AG09309 (cell line): ENCODE measurements around the gene STC2.

ENCODE experiments used
- DNase-seq: peaks from one replicate; pipeline ENCODE4 v3.0.0-alpha.2; 2010; ENCODE audit warnings: low read depth
- H3K4me3 ChIP-seq: 2 replicates; pipeline ENCODE4 v1.5.1; 2011; ENCODE audit warnings: mild to moderate bottlenecking, low read depth, low read length, moderate library complexity; ENCODE audit not compliant: control insufficient read depth
- CTCF ChIP-seq: IDR thresholded peaks from 2 replicates; pipeline ENCODE4 v1.5.1; 2011; ENCODE audit warnings: mild to moderate bottlenecking, low read depth, low read length, inconsistent platforms; ENCODE audit not compliant: insufficient read depth, control insufficient read depth; ENCODE audit errors: missing control alignments

The STC2 gene

GRCh38 chr5:173278172-173278571 lies 50.0 kb downstream of the STC2 start:
- no peak overlapping the region for H3K4me3 ChIP-seq
- DNase-seq, result no peak
- no peak for TF ChIP-seq CTCF

GRCh38 chr5:173274771-173275170 lies 53.4 kb downstream of the STC2 start:
- no peak overlapping the region for H3K4me3 ChIP-seq
- TF ChIP-seq CTCF, result no peak
- no peak for DNase-seq

- DNase-seq, result no peak
- no peak overlapping the region for H3K4me3 ChIP-seq
- no peak for TF ChIP-seq CTCF
These were observed 56.8 kb downstream of the STC2 start for GRCh38 chr5:173271419-173271818.

- no peak for TF ChIP-seq CTCF
- no peak overlapping the region for H3K4me3 ChIP-seq
- DNase-seq, result no peak
These were observed 59.3 kb downstream of the STC2 start for GRCh38 chr5:173268750-173269432.

- DNase-seq, result no peak
- H3K4me3 ChIP-seq, result no peak overlapping the region
- TF ChIP-seq CTCF, result no peak
These were observed 62.8 kb downstream of the STC2 start for GRCh38 chr5:173265433-173265832.
